Stimulated activated CD4-positive, alpha-beta T cell treated with anti-CD3 and anti-CD28 coated beads, Interleukin-12 subunit alpha, Interleukin-12 subunit beta, amount 100 ng/mL, for 24 hours (primary cell): ENCODE results near the gene ANKH.
"Not testable (repeated sequence)": the region's sequence is repeated elsewhere in the genome, so short reads cannot be mapped to it uniquely, and the experiment has no call there.

ENCODE experiments used
- DNase-seq, 2 experiments: peaks; one replicate each; pipeline ENCODE4 v3.0.0-alpha.2; 2020; ENCODE audit warnings: low read depth in 2 of 2

The ANKH gene

DNA sequence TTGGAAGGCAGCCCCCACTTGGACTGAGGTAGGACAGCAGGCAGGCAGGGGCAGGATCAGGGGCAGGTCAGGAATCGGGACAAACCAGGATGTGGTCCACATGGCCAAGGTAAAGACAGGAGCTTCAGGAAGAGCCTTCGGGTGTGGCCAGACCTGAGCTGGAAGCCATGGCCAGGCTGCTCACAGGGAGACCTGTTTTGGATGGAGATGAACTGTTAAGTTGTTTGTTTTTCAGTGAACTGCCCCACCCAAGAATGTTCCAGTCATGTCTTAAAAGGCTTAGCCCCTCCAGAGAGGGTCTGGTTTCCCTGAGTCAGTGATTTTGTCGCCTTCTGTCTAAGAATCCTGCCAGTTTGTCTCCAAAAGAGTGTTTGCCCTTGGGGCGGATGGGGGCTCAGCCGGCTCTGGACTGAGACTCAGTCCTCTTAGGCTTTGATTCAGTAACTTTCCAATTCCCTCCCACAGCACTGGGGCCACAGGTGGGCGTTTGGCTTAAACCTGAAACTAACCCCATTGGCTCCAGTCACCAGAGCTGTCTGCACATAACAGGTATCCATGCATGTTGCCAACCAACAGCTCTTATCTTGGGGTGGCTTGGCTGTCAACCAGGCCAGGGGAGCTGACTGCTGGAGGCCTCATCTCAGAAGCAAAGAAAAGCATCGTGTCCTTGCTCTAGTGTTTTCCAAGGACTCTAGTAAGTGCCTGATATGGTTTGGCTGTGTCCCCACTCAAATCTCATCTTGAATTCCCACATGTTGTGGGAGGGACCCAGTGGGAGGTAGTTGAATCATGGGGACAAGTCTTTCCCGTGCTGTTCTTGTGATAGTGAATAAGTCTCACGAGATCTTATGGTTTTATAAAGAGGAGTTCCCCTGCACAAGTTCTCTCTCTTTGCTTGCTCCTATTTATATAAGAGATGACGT, 11.3 kb upstream of the ANKH start:
- no peak for DNase-seq

DNA sequence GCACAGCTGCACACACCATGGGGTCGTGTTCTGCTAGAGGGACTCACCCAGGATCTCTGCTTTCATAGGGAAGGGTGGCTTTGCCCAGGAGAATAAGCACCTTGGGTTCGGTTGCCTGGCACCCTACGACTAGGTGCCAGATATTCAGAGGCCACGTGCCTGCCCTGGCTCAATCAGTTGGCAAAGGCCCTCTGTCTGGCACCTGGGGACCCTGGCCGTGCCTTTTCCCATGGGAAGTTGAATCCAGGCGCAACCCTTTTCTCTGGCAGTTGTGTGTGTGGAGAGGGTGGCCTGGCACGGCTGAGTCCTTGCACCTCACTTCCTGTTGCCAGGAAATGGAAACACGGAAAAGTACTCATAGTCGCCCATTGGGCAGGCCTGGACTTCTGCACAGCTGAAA, 10.2 kb upstream of the ANKH start:
- DNase-seq = no peak

DNA sequence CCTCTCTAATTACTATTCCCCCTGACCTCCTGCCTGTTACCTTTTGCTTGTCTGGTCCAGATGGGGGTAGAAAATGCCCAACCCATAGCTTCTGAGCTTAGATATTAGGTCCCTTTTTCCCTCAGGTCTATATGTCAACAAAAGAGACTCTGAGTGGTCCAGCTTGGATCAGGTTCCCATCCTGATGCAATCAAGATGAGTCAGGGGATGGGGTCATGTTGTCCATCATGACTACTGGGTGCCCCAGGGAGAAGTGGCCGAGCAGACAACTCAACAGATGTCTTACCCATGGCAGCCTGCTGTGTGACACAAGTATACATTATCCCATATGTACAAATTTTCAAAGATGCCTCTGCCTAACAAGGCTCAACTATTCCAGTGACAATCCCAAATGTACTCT, 9.1 kb upstream of the ANKH start:
- no peak for DNase-seq

DNA sequence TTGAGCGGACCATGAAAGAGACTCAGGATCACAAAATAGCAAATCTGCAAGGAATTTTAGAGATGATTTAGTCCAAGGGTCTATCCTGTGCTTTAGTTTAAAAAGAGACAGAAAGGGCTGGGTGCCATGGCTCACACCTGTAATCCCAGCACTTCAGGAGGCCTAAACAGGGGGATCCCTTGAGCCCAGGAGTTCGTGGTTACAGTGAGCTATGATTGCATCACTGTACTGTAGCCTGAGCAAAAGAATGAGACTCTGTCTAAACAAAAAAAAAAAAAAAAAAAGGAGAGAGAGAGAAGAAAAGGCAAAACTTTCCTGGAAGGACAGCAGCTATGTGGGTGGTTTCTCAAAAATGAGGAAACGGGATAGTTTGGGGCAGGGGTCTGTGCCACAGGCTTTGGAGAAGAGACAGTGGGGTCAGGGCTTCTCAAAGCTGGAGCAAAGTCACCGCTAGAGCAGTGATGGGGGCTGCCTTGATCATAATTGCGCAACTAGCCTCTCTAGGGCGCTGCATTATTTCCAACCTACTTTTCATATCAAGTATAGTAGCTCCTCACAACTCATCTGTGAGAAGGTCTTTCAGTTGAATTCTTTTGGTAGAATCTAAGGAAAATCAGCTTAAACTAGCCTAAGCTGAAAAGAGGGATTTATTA, 8.5 kb upstream of the ANKH start:
- no peak for DNase-seq

DNA sequence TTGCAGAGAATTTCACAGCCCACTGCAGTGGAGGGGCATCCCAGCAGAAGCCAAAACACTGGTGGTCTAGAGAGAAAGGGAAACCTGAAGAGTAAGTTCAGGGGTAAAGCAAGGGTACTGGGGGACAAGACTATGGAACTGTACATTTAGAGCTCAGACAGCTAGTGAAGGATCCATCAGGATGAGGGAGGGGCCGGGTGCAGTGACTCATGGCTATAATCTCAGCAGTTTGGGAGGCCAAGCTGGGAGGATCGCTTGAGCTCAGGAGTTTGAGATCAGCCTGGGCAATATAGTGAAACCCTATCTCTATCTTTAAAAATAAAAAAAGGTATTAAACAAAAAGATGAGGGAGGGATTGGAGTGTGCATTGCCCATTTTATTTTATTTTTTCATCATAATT, 7.8 kb upstream of the ANKH start:
- no peak for DNase-seq

DNA sequence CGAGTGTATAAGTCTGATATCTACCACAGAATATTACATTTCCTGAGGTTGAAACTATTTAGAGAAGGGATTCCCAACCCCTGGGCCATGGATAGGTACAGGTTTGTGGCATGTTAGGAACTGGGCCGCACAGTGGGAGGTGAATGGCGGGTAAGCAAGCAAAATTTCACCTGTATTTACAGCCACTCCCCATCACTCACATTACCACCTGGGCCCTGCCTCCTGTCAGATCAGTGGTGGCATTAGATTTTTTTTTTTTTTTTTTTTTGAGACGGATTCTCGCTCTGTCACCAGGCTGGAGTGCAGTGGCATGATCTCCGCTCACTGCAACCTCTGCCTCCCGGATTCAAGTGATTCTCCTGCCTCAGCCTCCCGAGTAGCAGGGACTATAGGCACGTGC, 6.6 kb upstream of the ANKH start:
- not testable (repeated sequence) for DNase-seq

DNA sequence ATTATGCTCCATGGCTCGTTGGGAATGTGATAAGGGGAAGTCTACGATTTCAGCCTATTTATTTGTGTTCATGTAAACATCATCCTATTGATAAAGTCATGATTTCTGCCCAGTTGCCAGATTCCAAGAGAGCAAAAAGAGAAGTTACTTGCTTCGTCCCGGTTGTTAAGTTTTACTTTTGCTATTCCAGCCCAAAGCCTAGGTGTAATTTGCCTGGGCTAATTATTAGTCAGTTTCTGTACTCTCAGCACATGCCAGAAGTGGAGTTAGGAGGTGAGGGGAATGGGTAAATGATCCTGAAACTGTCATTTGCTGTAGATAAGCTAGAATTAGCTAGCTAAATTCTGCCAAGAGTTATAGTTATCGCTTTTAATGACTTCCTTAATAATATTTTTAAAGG, 4.5 kb upstream of the ANKH start:
- no peak for DNase-seq

DNA sequence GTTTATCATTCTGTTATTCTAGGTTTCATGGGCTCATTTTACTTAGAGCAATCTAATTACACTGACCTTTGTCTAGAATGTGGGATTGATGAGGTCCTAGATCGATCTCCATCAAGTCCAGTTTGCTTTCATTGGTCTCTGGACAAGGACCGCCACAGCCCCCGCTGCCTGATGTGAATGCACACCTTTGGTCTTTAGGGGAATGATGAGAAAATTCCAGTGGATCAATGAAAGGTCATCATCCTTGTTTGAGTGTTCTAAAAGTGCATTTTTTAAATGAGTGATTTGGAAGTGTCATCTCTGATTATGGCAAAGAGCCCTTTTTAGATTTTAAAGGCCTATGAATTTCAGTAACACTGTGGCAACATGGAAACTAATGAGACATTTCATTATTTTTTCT, 2.2 kb upstream of the ANKH start:
- DNase-seq = no peak

DNA sequence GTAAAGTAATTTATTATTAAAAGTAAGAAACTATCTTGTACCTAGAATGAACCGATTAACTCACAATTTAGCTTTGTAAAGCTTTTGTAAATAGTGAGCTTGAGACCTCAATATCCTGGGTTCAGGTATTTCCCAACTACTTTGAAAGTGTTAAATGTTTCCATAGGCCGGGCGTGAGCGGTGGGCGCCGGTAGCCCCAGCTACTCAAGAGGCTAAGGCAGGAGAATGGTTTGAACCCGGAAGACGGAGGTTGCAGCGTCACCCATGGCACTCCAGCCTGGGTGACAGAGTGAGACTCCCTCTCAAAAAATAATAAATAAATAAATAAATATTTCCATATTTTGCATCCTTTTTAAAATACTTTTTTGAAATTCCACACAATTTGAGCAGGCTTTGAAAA, 1.5 kb upstream of the ANKH start:
- no peak for DNase-seq

DNA sequence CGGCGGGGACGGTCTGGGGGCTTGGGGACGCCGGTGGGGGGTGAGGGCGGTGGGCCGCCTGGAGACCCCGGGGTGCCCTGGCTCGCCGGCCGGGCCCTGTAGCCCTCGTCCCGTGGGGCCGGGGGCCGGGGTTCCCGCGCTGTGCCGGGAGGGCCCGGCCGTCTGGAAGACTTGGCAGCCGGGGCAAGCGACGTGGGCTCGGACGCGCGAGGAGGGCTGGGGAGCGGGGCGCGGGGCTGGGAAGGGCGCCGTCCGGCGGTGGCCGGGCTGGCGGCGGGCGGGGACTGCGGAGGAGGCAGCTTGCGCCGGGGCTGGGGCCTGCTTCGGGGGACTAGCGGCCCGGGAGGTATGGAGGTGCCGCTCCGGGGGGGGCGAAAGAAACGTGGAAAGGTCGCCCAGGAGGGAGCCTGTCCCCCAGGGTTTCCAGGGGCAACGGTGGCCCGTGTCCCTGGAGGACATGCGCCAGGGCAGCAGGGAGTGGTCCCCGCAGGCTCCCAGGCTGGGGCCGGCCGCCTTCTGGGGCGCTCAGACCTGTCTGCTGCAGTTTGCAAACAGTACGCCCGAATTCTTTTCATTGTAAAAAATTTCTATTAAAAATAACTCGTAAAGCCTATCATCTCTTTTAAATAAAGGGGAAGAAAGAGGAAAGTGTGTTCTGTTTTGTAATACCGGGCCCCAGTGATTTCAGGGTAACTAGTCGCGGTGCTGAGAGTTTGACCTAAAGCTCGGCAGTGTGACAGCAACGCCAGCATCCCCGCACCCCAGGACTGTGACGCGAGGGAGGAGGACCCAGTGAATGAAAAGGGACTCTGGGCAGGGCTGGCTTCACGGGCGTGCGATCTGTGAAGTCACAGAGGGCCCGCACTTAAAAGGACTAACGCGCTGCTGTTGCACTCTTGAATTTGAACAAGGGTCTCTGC, 752 bp upstream of the ANKH start:
- peak in 1 of 2 experiments; percentile 66 for DNase-seq

DNA sequence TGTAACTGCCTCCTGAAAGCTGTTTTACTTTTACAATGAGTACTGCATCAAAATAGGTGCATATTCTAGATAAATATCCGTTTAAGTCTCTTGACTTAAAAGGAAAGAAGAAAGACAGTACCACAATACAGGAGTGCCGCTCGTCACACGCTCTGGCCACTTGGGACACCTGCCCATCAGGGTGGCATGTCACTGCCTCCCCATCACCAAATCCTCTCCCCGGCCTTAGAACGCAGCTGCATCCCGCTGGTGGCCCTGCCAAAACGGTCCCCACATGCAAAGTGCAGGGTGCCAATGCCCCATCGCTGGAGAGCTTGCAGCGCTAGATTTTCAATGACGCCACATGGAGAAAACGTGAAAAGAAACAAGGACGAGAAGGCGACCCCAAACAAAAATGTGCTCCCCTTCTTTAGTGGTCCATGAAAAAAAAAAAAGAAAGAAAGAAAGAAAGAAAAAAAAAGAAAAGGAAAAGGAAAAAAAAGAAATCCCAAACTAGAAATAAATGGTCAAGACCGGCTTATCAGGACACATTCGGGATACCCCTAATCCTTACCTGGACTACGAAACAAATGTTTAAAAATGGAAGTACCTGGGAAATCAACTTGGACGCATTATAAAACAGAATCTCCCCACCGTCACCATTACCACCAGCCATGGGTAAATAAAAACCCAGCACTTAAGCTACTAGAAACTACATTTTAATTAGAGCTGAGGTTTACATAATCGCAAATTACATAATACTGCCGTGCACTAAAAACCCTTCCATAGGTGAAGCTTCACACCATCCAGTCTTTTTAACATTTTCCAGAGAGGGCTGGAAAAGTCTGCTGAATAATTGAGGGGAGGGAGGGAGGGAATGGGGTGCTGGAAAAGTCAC, 1.0 kb downstream of the ANKH start:
- DNase-seq = peak; percentile 33 to 54

DNA sequence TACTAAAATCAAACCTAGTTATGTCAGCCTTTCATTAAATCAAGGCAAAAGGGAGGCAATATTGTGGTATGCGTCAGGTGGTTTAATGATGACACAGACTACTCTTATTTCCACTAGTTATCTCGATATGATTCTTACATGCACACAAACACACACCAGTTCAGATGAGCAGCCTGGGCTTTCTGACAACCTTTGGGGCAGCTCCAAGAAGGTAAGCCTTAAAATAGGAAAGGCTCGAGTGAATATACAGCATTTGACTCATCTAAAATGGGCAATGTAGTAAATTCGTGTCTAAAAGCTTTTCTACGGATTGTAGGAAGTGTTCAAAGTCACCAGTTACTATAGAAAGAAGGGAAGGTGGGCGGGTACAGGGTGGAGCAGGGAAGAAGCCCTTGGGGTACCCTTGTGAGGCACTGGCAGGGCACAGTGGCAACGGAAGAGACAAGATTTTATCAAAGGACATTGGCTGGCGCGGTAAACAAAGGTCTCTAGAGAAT, 1.9 kb downstream of the ANKH start:
- DNase-seq = peak in 1 of 2 experiments; percentile 17

DNA sequence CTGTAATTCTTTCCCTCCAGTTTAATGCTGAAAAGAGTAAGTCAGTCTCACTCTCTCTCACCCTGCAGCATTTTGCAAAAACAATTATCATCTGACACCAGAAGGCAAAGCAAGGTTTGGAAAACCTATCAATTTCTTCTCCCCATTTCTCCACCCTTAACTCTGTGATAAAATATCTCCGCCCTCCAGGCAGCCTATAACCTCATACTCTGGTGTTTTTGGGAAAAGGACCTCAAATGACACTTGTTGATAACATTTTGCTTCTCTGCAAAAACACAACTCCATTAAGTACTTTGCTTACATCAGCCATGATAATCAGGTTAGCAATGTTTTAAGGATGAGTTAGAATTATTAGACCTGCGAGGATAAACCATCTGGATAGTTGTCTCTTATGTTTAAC, 2.3 kb downstream of the ANKH start:
- DNase-seq = no peak

DNA sequence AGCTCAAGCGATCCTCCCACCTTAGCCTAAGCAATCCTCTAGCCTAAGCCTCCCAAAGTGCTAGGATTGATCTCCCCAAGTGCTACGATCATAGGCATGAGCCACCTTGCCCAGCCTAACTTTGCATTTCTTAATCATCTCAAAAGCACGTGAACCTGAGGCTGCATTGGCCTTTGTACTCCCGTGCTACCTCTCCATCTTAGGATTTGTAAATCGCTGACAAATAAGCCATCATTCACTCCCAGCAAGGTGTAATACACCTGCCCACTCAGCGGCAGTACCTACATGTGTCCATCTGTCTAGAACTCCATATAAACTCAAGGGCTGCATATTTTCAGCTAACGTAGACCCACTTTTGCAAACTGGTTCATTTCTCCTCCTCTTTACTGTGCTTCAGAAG, 2.8 kb downstream of the ANKH start:
- DNase-seq = no peak

DNA sequence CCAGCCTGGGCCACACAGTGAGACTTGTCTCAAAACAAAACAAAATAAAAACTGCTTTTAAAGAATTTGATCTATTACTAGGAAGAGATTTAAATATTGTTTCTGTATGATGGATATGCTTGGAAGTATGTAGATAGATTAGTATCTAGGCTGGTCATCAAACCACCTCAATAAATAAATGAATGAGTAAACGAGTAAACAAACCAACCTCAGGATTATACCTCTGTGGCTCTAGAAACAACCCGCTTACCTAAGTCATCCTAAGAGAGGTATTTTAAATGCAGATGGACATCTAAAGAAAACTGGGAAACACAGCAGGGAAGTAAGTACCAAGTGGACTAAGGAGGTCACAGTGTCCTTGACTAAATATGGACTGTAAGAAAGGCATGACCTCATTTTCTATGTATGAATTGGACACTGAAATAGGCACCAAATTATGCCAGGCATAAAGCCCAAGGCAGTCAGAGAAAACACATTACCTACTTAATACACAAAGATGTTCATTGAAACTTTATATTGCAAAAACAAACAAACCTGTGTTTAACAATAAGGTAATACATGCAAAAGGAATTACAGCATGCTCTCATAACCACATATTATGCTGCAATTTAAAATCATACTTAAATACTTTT, 7.3 kb downstream of the ANKH start:
- no peak for DNase-seq

DNA sequence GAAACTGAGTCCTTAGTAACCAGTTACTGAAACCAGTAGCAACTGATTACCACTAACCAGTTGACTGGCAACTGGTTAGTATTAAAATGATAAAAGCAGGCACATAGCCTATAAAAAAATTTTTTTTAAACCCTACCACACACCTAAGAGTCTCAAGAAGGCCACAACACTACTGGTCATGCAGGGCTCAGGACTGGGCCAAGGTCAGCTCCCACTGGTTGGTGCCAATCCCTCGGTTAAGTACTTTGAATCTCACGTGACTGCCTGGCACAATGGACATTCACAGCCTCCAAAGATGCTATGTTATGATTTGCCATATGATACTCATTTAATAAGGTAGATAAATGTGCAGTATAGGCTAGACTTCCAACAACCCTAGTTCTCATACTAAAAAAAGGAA, 8.5 kb downstream of the ANKH start:
- DNase-seq = no peak

DNA sequence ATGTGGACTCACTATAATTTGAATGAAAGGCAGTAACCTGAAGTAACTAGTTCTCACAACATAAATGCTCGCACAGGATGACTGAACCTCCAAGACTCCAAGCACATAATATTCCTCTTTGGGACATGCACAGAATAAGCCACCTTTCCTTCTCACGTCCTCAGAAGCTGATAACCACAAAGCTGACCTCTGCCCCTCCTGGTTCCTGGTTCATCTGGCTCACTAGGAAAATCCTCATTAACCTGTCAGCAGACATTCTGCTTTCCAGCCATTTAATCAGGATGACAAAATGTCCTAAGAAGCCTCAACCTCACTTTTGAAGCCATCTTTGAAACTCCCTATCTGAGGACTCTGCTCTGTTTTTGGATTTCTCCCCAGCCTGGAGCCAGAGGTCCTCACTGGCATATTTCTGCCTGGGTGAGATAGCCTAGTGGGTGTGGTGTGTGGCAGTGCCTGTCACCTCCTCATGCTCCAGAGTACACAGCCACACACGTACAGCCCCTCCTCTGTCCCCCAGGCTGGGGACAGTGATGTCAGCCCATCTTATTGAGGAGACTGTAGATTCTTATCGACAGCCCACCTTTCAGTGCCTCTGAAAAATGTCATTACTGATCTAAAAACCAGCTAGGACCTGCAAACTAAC, 10.3 kb downstream of the ANKH start:
- no peak for DNase-seq

DNA sequence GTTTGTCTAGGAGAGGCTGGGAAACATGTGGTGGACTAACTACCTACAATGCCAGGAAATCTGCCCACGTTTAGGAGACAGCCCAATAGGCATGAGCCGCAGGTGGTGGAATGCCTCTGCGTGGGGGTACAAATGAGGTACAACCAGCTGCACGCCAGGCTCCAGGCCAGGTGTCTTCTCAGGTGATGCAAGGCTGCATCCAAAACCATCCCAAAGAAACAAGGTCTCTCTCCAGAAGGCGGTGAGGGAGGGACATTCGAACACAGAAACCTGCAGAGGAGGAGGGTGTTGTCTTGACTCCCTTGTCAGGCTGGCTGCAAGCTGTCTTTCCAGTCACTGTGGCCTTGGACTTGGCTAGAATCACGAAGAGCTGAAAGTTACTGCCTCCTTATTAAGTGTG, 11.6 kb downstream of the ANKH start:
- no peak for DNase-seq

DNA sequence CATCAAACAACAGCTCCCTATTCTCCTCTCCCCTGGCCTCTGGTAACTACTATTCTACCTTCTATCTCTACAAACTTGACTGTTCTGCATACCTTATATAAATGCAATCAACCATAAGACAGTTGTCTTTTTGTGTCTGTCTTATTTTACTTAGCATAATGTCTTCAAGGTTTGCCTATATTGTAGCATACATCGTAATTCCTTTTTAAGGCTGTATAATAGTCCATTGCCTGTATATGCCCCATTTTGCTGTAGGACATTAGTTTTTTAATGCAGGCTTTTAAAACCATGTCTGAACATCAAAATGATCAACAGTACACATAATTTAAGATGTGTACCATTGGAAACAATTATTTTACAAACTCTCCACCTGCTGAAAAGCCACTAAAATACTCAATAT, 12.4 kb downstream of the ANKH start:
- no peak for DNase-seq

DNA sequence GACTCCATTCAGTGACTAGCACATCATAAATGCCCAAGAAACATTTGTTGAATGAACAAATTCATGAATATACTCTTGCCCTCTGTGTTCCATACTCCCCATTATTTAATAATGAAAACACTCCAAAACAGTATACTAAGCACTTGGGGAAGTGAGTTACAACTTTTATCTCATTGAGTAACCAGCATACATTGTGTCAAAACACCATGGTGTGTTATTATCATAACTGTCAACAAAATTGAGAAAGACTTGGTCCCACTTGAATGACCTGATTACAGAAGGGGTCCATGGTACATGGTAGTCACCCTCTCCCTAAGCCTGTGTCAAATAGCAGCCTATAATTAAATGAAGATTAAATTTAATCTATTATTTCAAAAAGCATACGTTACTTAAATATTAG, 16.2 kb downstream of the ANKH start:
- no peak for DNase-seq
